ENCODE measurements around the gene MUC12.

DNA sequence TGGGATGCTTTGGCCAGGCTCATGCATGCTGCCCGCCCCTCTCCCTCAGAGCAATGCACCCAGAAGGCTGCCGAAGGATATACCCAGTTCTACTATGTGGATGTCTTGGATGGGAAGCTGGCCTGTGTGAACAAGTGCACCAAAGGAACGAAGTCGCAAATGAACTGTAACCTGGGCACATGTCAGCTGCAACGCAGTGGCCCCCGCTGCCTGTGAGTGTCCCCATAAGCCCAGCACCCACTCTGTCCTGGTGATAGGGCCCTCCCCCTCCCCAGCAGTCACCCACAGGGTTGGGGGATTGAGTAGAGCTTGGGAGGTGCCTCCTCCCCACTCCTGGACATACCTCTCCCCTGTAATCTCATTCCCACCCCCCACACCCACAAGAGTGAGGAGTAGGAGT, 43.6 kb downstream of the MUC12 start:
- TF ChIP-seq, protein P1, sequence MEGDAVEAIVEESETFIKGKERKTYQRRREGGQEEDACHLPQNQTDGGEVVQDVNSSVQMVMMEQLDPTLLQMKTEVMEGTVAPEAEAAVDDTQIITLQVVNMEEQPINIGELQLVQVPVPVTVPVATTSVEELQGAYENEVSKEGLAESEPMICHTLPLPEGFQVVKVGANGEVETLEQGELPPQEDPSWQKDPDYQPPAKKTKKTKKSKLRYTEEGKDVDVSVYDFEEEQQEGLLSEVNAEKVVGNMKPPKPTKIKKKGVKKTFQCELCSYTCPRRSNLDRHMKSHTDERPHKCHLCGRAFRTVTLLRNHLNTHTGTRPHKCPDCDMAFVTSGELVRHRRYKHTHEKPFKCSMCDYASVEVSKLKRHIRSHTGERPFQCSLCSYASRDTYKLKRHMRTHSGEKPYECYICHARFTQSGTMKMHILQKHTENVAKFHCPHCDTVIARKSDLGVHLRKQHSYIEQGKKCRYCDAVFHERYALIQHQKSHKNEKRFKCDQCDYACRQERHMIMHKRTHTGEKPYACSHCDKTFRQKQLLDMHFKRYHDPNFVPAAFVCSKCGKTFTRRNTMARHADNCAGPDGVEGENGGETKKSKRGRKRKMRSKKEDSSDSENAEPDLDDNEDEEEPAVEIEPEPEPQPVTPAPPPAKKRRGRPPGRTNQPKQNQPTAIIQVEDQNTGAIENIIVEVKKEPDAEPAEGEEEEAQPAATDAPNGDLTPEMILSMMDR (IDR thresholded peaks at IDR 0.05 in 4 of 5, conservative IDR thresholded peaks at IDR 0.05 in 1 of 5): no peak
- TF ChIP-seq POLR2A (IDR thresholded peaks at IDR 0.05): no peak

Data from gastrocnemius medialis (tissue), 4 donors.